DOHH2 (cell line): ENCODE measurements around the gene TC2N.

Experiments
- EZH2phosphoT487 ChIP-seq: fragments of 200-600 bp; sonication (generic); IDR thresholded peaks from 2 replicates; pipeline ENCODE4 v1.6.1; 2017; ENCODE audit warnings: borderline replicate concordance, mild to moderate bottlenecking, antibody characterized with exemption, low read length, moderate library complexity, mixed read lengths
- TF ChIP-seq, protein P1 (sequence below): fragments of 200-600 bp; sonication (generic); IDR thresholded peaks from one replicate; pipeline ENCODE4 v1.5.1; 2014; ENCODE audit warnings: antibody characterized with exemption, mild to moderate bottlenecking, low read depth, low read length; ENCODE audit not compliant: poor library complexity, severe bottlenecking

DNA sequence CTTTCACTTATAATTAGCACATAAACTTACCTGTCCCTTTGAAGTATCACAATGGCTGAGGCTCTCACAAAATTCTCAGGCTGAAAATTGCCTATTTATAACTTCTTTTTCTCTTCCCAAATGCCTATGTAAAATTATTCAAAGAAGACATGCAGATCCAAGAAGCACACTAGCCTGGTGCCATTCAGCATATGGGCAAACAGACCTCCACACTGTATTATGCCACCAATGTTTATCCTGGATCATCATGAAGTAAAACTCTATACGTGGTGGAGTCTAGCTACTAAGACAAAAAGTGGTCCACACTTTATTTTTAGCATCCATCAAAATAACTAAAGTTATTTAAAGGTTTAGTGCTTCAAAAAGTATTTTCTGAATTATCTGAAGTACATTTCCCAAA is 15.8 kb downstream of the TC2N start:
- TF ChIP-seq, protein P1, sequence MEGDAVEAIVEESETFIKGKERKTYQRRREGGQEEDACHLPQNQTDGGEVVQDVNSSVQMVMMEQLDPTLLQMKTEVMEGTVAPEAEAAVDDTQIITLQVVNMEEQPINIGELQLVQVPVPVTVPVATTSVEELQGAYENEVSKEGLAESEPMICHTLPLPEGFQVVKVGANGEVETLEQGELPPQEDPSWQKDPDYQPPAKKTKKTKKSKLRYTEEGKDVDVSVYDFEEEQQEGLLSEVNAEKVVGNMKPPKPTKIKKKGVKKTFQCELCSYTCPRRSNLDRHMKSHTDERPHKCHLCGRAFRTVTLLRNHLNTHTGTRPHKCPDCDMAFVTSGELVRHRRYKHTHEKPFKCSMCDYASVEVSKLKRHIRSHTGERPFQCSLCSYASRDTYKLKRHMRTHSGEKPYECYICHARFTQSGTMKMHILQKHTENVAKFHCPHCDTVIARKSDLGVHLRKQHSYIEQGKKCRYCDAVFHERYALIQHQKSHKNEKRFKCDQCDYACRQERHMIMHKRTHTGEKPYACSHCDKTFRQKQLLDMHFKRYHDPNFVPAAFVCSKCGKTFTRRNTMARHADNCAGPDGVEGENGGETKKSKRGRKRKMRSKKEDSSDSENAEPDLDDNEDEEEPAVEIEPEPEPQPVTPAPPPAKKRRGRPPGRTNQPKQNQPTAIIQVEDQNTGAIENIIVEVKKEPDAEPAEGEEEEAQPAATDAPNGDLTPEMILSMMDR: no peak
- no peak for TF ChIP-seq EZH2phosphoT487
